GM12875 (cell line): ENCODE results near the gene RNF182.
"Not testable (repeated sequence)": the region's sequence is repeated elsewhere in the genome, so short reads cannot be mapped to it uniquely, and the experiment has no call there.

Experiments
- H3K4me3 ChIP-seq: one replicate; pipeline ENCODE4 v1.5.1; 2011; ENCODE audit warnings: low read depth, low read length, control low read depth
- TF ChIP-seq, protein P1 (sequence below): IDR thresholded peaks from 2 replicates; pipeline ENCODE4 v1.5.1; 2011; ENCODE audit warnings: low read depth, mild to moderate bottlenecking, control low read depth, inconsistent platforms, low read length, moderate library complexity, borderline replicate concordance; ENCODE audit not compliant: insufficient read depth

Gene RNF182

DNA sequence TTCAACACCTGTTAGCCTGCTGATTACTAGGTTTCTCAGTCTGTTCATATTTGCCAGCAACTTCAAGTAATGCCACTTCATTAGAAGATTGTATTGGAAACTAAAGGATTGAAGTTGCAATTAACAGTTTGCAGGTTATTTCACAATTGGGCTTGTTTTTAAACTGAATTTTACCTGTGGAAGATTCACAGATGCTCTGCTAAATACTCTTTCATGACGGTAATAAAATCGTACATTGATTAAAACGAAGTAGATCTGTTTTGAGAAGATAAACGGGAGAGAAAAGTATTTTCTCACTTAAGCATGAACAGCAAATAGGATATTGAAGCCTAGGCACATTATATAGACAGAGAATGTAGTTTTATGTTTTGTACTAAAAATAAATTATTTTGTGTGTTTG, 1.6 kb downstream of the RNF182 start:
- H3K4me3 ChIP-seq, result no peak overlapping the region
- TF ChIP-seq, protein P1, sequence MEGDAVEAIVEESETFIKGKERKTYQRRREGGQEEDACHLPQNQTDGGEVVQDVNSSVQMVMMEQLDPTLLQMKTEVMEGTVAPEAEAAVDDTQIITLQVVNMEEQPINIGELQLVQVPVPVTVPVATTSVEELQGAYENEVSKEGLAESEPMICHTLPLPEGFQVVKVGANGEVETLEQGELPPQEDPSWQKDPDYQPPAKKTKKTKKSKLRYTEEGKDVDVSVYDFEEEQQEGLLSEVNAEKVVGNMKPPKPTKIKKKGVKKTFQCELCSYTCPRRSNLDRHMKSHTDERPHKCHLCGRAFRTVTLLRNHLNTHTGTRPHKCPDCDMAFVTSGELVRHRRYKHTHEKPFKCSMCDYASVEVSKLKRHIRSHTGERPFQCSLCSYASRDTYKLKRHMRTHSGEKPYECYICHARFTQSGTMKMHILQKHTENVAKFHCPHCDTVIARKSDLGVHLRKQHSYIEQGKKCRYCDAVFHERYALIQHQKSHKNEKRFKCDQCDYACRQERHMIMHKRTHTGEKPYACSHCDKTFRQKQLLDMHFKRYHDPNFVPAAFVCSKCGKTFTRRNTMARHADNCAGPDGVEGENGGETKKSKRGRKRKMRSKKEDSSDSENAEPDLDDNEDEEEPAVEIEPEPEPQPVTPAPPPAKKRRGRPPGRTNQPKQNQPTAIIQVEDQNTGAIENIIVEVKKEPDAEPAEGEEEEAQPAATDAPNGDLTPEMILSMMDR, result no peak

DNA sequence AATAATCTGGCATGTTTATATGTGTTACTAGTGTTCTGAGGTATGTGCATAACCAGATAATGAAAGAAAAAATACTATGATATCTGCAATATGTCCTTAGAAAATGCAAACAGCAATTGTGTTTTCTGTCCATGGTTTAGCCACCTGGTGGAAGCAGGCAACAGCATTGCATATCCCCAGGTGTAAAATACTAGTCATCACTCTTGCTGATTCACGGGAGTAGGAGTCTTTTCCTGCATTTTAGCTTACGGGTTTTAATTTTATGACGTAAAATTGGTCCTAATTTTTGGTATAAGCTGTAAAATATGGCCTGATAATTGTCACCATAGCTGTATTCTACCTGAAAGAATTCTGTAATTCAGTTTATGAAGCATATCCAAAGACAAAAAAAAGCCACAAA, 2.5 kb downstream of the RNF182 start:
- H3K4me3 ChIP-seq, result no peak overlapping the region
- TF ChIP-seq, protein P1, result no peak

DNA sequence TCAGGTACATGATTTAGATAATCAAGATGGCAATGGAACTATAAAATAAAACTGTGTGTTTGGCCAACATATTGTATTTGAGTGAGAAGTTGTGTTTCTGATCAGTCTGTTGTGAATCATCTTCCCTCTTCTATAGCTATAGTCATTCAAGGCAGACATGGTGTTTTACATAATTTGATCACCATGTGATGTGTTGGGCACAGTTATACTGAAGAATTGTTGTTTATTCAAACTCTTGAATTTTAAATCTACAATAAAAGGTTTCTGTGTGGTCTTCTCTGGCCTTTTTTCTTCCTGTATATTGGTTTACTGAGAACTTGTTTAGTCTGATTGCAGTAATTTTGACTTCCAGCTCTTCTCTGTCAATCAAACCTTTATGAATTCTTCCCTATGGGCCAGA, 4.4 kb downstream of the RNF182 start:
- TF ChIP-seq, protein P1, result no peak
- H3K4me3 ChIP-seq, result no peak overlapping the region

GRCh38 chr6:13931797-13932402, 7.1 kb downstream of the RNF182 start:
- no peak overlapping the region for H3K4me3 ChIP-seq
- TF ChIP-seq, protein P1, result no peak

- TF ChIP-seq, protein P1, result no peak
- no peak overlapping the region for H3K4me3 ChIP-seq
Measured at GRCh38 chr6:13932785-13933184, 8.0 kb downstream of the RNF182 start.

- H3K4me3 ChIP-seq, result no peak overlapping the region
Measured at GRCh38 chr6:13934721-13935120, 10.0 kb downstream of the RNF182 start.

GRCh38 chr6:13935190-13935880, 10.6 kb downstream of the RNF182 start:
- TF ChIP-seq, protein P1, result no peak
- H3K4me3 ChIP-seq, result no peak overlapping the region

More at GRCh38 chr6:13934721-13935120, 10.0 kb downstream of the RNF182 start:
- TF ChIP-seq, protein P1, result no peak

DNA sequence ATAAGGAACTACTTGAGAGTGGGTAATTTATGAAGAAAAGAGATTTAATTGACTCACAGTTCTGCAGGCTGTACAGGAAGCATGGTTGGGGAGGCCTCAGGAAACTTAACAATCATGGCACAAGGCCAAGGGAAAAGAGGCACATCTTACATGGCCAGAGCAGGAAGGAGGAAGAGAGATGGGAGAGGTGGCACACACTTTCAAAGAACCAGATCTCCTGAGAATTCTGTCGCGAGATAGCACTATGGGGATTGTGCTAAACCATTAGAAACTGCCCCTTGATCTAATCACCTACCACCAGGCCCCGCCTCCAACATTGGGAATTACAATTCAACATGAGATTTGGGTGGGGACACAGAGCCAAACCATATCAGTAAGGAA, 11.1 kb downstream of the RNF182 start:
- H3K4me3 ChIP-seq, result not testable (repeated sequence)
